ENCODE results near the gene DPM1.
"Not testable (repeated sequence)": the region's sequence is repeated elsewhere in the genome, so short reads cannot be mapped to it uniquely, and the experiment has no call there.

DPM1 gene

DNA sequence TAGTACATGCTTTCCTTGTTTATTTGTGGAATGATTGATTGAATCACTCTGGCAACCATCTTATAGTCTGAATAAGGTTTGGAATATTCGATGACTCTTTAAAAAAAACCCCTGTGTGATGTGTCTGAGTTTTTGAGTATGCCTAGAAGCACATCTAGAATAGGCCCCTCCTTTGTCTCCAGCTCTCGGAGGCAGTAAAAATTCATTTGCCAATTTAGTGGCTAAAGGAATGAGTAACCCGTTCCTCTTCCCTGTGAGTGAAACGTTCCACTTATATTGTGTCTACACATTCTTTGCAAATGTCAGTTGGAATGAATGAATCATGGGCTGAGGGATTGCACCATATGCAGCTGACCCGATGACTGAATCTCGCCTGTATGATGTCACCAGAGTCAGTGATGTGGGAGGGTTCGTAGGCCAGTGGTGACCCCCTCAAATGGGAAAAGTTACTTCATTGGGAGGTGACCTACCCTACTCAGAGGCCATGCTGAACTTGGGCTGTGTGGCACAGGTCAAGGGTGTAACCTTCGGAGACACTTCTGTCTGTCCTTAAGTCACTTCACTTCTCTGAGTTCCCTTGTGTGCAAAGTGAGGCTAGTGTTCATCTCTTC lies 21.8 kb upstream of the DPM1 start:
- no peak for DNase-seq (ENCODE audit: low read depth, low spot score)

DNA sequence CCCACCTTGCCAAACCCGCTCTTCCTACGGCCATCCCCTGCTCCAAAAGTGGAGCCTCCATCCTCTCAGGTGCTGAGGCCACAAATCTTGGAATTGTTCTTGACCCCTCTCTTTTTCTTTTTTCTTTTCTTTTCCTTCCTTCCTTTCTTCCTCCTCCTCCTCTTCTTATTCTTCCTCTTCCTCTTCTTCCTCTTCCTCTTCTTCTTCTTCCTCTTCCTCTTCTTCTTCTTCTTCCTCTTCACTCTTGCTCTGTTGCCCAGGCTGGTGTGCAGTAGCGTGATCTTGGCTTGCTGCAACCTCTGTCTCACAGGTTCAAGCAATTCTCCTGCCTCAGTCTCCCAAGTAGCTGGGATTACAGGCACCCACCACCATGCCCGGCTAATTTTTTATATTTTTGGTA lies 20.2 kb upstream of the DPM1 start:
- not testable (repeated sequence) for DNase-seq (ENCODE audit: low read depth, low spot score)

DNA sequence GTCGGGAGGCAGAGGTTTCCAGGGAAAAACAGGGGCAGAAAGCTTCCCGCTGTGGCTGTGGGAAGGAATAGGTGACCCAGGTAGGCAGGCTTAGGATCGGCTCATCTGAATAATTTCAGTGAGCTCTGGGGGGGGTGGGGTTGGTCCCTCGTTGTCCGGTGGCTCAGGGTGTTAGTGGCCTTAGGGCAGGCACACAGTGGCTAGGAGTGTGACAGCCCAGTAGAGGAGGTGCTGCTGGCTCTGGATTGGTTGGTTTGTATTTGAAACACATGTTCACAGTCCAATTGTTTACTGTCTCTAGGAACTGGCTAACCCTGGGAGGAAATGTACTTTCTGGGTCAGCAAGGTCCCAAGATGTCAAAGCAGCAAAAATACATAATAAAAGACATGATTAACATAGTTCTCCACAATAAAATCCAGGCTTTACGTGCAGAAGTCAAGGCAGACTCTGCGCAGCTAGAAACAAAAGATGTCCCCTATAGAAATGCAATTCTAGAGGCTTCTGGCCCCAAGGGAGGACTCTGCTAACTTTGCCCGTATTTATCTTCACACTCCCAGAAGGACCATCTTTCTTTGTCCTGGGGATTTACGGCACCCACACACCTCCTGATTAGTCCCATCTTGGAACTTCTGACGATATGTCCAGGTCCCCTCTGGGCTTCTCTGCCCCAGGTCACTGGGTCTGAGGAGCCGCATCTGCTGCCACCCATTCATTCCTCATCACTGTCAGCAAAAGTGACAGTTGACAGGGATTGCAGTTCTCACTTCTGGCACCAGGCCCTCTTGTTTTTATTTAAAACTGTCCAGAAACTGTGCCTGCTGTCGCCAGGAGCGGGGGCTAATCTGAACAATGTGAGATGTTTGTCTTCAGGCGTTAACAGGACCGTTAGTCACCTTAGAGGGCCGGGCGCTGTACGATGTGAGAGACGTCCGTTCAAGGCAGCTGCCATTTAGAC lies 19.0 kb upstream of the DPM1 start:
- DNase-seq (ENCODE audit: low read depth, low spot score), result no peak

DNA sequence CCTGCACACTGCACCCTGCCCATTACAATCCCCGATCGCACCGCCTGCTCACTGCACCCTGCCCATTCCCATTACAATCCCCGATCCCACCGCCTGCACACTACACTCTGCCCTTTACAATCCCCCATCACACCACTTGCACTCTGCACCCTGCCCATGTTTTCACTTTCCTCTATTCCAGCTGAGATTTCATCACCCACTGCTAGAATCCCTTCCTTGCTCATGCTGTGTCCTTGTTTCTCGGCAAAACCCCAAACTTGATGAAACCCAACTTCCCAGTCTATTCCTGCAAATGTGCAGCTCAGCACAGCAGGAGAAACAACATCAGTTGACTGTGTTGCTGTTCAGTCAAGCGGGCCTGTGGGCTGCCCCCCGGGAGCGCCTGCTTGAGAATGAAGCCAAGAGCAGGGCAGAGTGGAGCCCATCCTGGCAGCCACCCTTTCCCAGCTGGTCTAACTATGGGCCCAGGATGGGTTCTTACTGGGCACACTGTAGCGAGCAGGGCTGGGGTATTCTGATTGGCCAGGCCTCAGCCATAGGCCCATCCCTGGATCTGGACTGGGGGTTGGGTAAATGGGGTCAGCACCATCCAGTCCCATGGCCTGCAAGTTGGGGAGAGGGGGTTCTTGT lies 17.5 kb upstream of the DPM1 start:
- DNase-seq (ENCODE audit: low read depth, low spot score), result no peak

DNA sequence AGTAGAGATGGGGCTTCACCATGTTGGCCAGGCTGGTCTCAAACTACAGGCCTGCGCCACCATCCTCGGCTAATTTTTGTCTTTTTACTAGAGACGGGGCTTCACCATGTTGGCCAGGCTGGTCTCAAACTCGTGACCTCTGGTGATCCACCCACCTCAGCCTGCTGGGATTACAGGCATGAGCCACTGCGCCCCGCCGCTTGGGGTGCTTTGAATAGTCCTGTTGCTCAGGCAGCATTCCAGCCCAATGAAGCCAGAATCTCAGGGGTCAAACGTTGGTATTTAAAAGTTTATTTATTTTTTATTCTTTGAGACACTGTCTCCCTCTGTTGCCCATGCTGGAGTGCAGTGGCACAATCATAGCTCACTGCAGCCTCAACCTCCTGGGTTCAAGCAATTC lies 11.6 kb upstream of the DPM1 start:
- no peak for DNase-seq (ENCODE audit: low read depth, low spot score)

DNA sequence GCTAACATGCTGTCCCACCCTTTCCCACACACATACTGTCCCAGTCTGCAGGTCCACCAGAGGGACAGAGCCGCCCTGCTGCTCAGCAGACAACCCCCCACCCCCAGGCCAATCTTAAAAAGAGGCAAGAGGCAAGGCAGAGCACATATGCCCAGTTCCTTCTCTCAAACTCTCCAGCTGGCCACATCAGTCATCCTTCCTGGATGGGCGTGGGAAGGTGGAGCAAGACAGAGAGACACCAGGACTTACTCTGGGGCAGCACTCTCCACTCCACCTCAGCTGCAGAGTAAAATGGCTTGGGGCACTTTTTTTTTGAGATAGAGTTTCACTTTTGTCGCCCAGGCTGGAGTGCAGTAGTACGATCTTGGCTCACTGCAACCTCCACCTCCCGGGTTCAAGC lies 11.1 kb upstream of the DPM1 start:
- DNase-seq (ENCODE audit: low read depth, low spot score), result no peak

DNA sequence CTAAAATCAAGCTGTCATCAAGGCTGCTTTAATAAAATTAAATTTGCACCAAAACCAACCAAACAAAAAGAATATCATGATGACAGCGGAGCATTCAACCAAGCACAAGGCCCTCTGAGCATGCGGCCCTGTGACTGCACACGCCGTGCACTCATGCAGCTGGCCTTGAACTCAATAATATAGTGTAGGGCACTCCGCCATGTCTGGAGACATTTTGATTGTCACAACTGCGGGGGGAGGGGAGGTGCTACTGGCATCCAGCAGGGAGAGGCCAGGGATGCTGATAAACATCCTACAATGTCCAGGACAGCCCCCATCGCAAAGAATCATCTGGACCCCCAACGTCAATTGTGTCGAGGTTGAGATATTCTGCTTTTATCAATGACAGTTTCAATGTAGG lies 10.0 kb upstream of the DPM1 start:
- DNase-seq (ENCODE audit: low read depth, low spot score), result no peak

DNA sequence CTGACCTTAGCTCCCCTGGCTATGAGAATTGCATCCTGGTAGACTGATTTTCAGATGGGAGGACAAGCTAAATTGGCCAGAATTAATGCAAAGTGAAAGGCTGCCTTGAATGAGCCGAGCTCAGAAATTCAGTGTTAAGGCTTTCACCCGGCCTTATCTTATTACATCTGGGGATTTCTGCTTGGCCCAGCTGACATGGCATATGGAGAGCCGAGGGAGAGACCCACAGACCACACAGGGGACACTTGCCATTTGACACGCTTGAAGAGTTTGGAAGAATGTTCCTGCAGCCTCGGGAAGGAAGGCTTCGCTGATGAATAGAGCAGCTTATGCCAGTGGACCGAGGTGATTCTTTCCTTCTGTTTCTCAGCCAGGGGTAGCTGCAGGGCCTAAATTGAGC lies 9.3 kb upstream of the DPM1 start:
- no peak for DNase-seq (ENCODE audit: low read depth, low spot score)

DNA sequence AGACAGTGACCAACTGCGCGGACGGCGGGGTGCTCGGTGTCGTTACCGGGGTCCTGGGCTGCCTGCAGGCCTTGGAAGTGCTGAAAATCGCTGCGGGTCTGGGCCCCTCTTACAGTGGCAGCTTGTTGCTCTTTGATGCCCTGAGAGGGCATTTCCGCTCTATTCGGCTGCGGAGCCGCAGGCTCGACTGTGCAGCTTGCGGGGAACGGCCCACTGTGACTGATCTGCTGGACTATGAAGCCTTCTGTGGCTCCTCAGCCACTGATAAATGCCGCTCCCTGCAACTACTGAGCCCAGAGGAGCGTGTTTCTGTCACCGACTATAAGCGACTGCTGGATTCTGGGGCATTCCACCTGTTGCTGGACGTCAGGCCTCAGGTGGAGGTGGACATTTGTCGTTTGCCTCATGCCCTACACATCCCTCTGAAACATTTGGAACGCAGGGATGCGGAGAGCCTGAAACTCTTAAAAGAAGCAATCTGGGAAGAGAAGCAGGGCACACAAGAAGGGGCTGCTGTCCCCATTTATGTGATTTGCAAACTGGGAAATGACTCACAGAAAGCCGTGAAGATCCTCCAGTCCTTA lies 1.3 kb upstream of the DPM1 start:
- no peak for DNase-seq (ENCODE audit: low read depth, low spot score)

DNA sequence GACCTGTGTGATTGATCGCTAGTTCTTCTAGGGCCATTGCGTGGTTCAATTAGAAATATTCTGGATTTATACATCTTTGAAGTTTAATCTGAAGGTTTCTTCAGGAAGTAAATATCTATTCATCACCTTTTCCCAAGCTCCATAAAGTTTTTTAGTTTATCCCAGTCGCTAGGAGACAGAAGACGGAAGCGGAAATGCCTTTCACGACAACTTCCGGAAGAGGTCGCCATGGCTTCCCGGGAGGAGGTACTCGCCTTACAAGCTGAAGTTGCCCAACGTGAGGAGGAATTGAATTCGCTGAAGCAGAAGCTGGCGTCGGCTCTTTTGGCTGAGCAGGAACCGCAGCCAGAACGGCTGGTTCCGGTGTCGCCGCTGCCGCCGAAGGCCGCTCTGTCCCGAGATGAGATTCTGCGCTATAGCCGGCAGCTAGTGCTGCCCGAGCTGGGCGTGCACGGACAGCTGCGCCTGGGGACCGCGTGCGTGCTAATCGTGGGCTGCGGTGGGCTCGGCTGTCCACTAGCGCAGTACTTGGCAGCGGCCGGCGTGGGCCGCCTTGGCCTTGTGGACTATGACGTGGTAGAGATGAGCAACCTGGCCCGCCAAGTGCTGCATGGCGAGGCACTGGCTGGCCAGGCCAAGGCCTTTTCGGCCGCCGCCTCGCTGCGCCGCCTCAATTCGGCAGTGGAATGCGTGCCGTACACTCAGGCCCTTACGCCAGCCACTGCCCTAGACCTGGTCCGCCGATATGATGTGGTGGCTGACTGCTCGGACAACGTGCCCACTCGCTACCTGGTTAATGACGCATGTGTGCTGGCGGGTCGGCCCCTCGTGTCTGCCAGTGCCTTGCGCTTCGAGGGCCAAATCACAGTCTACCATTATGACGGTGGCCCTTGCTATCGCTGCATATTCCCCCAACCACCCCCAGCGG lies 547 bp upstream of the DPM1 start, which contains the start of gene MOCS3:
TSS of gene MOCS3 (plus strand) at position 204 of the 928 bp plus-strand sequence. CDS start at position 229, 25 bp downstream.
- DNase-seq (ENCODE audit: low read depth, low spot score), result peak; percentile 56

DNA sequence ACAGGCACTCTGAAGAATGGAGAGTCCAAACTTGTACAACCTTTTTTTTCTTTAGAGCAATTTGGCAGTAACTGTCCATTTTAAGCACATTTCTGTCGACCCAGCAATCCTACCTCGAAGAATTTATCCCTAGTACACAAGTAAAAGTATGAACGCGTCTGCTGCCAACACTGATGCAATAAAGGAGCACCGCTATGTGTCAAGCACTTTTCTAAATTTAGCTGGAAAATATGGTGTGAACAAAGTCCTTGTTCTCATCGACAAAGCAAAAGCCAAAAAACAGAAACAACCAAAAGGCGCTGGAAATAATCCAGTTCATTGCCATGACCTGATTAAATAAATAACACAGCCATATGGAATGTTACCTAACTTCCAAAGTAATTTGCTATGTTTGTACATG lies 1.1 kb downstream of the DPM1 start:
- DNase-seq (ENCODE audit: low read depth, low spot score), result no peak

DNA sequence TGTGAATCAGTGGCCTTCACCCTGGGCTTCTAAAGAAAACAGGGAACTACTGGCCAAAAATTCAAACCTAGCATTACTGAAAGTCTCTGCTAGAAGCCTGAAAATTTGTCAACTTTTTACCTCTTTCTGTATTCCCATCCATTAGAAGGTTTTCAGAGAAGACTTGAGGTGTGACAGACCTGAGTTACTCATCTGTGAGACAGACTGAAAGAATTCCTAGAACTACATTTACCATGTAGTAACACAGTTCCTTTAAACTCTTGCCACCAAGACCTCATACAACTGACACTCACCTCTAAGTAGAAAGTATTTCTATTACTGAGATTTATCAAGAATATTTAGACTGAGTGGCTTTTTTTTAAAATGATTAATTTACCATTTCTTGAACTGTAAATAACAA lies 4.5 kb downstream of the DPM1 start:
- DNase-seq (ENCODE audit: low read depth, low spot score), result no peak

DNA sequence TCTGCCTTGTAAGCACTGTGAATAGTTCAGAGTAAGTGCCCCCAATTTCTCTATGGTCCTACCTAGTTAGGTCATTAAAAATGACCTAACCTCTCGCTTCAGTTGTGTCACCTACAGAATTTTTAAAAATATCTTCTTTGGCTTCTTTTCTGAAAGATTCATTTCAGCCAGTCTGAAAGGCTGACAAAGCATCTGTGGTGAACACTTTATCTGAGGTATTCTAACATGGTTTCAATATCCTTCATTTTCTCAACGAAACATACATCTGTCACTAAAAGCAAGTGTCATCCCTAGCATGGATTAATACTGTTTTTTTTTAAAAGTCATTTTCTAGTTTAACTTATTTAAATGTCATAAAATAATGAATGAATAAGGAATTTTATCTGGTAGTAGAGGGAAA lies 5.1 kb downstream of the DPM1 start:
- no peak for DNase-seq (ENCODE audit: low read depth, low spot score)

DNA sequence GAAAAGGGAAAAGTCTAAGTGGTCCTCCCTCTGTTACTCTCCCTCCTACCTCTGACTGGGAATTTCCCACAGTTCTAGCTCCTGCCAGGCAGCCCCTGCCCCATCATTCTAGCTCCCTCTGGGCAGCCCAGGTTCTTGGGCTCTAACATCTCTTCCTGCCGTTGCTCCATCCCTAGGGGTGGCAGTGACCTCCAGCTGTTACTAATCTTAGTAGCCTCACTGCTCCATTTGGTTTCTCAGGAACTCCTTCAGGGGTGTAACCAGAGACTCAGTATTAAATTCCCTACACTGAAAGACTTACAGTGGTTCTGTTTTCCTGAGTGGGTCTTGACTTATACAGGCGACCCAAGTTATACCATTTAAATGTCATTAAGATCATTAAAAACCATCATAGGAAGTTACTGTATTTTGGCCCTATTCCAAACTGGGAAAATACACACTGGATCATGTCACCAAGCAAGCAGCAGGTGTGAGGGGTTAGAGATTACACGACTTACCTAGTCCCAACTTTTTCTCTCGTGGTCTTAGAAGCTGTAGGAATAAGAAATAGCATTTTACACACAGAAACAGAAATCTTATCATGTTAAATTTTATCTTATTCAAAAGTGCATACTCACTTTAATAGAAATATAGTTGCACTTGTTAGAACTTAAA lies 10.1 kb downstream of the DPM1 start:
- DNase-seq (ENCODE audit: low read depth, low spot score), result no peak

DNA sequence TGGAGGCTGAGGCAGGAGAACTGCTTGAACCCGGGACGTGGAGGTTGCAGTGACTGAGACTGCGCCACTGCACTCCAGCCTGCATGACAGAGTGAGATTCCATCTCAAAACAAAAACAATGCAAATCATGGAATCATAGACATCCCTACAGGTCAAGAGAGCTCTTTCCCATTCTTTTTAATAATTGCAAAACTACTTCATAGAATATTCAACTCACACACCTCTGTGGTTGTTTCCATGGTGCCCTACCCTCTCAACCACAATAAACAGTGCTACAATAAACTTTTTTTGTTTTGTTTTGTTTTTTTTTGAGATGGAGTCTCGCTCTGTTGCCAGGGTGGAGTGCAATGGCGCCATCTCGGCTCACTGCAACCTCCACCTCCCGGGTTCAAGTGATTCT lies 15.3 kb downstream of the DPM1 start:
- DNase-seq (ENCODE audit: low read depth, low spot score), result no peak

DNA sequence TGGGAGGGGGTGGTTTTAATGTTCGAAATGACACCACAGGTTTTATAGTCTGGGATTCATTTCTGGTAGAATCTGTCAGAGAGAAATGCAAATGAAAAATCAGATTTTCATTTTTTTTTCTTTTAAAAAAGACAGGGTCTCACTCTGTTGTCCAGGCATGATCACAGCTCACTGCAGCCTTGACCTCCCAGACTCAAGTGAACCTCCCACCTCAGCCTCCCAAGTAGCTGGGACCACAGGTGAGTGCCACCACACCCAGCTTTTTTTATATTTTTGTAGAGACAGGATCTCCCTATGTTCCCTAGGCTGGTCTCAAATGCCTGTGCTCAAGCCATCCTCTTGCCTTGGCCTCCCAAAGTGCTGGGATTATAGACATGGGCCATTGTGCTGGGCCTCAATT lies 24.7 kb downstream of the DPM1 start:
- no peak for DNase-seq (ENCODE audit: low read depth, low spot score)

DNA sequence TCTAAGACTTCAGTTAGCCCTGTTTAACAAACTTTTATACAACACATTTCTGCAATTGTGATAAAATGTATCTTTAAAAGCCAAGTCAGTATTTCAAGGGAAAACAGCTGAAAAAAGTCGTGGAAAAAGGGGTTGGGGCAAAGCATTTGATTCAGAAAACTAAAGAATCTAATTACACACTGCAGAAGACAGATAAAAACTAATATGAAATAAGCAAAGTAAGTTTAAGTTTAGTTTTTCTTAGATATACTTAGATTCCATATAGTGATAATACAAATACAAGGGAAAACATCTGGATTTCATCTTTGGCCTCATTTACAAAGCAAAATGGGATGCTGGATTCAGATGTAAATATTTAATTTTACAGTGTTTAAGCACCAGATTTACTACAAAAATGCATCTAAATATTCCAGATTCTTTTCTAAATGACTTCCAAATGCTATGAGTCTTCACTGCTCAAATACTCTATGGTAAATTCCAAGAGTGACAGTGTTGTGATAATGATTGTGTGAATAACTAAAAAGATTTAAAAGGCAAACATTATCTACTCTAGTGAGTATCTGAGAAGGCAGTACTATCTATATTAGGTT lies 25.5 kb downstream of the DPM1 start:
- no peak for DNase-seq (ENCODE audit: low read depth, low spot score)

DNA sequence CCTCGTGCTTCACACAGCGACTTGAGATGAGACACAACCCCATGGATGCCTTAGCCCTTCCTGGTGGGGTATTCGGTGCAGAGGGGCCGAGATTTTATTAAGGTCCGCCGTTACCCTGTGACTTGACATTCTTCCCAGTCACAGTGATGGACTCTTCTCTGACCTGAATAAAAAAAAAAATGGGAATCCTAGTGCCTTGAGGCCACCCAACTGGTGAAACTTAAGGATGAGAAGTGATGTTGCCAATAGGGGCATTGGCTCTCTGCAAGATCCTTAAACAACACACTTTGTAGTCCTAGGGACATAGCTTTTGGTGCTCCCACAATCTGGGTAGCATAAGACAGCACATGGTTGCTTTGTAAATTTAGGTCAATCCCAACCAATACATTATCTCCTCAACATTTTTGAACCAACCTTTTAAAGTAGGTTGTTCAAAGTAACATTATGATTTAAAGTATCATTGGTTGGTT lies 26.3 kb downstream of the DPM1 start:
- DNase-seq (ENCODE audit: low read depth, low spot score), result no peak

DNA sequence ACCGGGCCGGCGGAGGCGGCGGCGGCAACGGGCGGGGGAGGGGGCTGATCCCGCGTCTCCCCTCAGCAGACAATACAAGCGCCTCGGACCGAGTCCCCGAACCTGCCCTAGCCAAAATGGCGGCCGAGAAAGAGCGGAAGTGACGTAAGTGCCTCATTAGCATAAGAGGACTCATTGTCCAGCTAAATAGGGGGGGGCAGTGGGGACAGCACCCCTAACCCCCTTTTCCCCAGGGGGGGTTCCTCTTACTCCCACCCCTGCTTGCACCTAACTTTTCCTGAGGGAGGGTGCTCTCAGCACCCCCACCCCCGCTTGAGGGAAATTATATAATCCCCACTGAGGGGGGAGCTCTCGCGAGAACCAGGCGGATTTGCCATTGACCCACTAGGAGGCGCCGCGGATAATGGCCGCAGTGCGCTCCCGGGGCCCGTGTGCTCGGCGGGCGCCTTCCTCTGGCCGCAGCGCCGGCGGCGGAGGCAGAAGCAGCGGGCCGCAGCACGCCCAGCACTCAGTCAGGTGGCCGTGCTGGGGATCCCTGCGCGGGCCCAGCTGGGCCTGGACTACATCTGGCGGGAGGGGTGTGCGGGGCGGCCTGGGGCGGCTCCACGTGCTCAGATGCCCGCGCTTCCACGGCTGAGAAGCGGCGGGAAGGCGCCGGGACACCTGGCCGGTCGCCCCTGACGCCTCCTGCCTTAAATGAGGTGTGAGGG lies 26.9 kb downstream of the DPM1 start, which contains the start of gene ADNP:
TSS of gene ADNP (minus strand) at position 132 of the 710 bp plus-strand sequence. CDS start 27,441 bp downstream, outside the sequence.
- DNase-seq (ENCODE audit: low read depth, low spot score), result peak; percentile 79

All from iPS DF 19.7 (cell line).